GM12875 (cell line): ENCODE measurements around the gene CFAP410.

ENCODE experiments used
- H3K4me3 ChIP-seq: one replicate; pipeline ENCODE4 v1.5.1; 2011; ENCODE audit warnings: low read depth, low read length, control low read depth
- TF ChIP-seq, protein P1 (sequence below): IDR thresholded peaks from 2 replicates; pipeline ENCODE4 v1.5.1; 2011; ENCODE audit warnings: low read depth, mild to moderate bottlenecking, control low read depth, inconsistent platforms, low read length, moderate library complexity, borderline replicate concordance; ENCODE audit not compliant: insufficient read depth

CFAP410 gene

DNA sequence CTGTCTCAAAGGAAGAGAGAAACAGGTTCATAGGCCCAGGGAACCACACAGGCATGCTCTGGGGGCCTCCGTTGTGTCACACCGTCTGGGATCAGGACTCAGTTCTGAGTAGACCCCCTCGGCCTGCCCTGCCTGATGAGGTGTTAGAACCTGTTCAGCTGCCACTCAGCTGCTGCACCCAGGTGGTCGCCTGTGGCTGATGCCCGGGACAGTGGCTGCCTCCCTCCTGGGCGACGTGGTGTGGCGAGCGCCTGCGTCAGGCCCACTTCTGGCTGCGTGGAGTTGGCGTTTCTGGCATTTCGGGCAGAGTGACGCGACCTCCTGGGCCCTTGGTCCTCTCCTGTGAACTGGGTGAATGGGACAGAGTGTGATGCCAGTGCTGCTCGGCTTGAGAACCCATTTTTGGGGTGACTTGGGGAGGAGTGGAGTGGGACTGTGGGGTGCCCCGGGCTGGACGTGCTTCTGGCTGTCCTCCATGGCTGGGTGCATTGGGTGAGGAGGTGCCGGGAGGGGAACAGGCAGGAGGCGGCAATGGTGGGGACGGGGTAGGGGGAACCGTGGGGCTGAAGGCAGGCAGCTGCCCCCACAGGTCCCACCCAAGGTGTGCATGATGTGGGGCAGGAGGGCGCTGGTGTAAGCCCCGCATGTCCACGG is 10.8 kb downstream of the CFAP410 start:
- H3K4me3 ChIP-seq = no peak overlapping the region
- TF ChIP-seq, protein P1, sequence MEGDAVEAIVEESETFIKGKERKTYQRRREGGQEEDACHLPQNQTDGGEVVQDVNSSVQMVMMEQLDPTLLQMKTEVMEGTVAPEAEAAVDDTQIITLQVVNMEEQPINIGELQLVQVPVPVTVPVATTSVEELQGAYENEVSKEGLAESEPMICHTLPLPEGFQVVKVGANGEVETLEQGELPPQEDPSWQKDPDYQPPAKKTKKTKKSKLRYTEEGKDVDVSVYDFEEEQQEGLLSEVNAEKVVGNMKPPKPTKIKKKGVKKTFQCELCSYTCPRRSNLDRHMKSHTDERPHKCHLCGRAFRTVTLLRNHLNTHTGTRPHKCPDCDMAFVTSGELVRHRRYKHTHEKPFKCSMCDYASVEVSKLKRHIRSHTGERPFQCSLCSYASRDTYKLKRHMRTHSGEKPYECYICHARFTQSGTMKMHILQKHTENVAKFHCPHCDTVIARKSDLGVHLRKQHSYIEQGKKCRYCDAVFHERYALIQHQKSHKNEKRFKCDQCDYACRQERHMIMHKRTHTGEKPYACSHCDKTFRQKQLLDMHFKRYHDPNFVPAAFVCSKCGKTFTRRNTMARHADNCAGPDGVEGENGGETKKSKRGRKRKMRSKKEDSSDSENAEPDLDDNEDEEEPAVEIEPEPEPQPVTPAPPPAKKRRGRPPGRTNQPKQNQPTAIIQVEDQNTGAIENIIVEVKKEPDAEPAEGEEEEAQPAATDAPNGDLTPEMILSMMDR = no peak

DNA sequence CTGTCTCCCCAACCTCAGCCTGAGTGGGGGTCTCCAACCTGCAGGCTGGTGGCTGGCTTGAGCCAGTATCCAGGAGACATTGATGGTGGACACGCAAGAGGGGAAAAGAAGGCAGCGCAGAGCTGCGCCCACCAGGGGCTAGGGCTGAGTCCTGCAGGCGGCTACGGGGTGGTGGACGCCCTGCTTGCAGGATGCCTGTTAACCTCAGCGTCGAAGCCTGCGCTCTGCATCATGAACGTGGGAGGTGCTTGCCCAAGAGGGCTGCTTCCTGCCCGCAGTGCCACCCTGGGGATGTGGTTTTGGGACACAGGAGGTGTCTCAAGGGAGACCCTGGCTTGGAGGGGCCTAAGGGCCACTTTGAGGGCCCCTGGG is 11.6 kb downstream of the CFAP410 start:
- TF ChIP-seq, protein P1 = no peak
- no peak overlapping the region for H3K4me3 ChIP-seq

DNA sequence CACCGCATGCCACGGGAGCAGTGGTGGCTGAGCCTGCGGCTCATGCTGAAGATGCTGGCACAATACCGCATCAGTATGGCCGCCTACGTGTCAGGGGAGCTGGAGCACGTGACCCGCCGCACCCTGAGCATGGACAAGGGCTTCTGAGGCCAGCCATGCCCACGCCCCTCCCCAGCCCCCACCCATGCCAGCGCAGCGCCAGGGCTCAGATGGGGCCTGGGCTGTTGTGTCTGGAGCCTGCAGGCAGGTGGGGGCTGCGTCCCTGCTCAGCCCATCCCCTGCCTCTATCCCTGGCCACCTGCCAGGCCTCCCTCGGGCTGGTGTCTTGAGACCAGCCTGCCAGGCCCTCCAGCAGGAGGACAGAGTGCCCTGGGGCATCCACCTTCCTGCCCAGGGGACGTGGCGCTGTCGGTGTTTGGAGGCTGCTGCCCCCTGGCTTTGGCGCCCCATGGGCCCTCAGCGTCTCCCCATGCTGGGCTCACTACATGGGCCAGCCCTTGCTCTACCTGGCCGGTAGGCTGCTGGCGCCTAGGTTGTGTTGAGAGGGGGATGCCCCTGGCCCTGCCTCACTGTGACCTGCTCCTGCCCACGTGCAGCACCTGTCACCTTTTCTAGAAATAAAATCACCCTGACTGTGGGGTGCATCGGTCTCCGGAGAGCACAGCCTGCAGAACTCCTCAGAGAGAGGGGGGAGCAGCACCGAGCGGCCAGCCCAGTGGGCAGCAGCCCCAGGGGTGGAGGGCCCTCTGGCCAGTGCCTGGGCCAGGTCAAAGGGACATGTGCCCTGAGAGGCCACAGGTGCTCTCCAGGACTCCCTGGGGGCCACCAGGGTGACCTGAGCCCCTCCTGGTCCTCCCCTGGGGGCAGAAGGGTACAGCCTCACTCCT is 12.2 kb downstream of the CFAP410 start:
- TF ChIP-seq, protein P1 = no peak

DNA sequence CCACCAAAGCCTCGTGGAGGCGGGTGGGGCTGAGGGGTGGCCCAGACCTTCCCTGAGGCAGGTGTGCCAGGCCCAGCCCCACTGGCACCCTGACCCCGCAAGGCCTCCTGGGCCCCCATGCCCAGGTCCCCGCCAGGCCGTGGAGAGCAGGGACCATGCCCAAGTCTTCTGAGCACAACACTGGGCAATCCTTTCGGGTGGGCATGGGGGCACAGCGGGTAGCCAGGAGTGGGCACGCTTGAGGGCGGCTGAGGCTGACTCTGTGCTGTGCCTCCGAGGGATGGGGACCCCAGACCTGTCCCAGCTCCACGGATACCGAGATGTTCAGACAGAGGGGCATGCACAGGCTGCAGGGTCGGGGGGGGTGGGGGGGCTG is 12.9 kb downstream of the CFAP410 start:
- TF ChIP-seq, protein P1 = no peak
- no peak overlapping the region for H3K4me3 ChIP-seq

More for the DNA sequence above, 12.2 kb downstream of the CFAP410 start:
- no peak overlapping the region for H3K4me3 ChIP-seq

DNA sequence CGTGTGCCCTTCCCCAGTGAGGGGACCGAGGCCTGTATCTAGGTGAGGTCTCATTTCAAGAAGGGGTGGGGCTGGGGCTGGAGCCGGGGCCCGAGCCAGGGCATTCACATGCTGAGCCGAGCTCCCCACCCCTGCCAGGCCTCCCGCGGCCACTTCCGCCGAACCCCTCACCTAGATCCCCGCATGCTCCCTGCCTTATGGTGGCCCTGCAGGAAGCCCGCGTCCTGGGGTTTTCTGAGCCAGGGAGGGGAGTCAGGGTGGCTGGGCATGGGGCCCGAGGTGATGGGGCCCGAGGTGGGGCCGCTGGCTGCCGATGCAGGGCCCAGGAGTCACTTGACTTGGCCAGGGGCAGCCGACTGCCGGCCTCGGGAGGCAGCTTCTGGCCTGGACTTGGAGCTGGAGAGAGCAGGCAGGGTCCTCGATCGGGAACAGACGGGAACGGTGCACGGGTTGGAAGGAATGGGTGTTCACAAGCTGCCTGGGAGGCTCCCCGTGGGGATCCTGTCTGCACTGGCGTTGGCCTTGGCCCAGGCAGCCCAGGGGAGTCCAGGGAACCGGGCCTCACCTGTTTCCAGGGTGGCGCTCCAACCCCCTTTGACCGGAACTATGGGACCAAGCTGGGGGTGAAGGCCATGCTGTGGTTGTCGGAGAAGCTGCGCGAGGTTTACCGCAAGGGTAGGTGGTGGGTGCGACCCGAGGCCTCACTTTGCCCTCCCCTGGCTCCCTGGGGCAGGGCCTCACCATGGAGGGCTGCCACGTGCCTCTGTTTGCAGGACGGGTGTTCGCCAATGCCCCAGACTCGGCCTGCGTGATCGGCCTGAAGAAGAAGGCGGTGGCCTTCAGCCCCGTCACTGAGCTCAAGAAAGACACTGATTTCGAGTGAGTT is 13.6 kb downstream of the CFAP410 start:
- no peak overlapping the region for H3K4me3 ChIP-seq
- TF ChIP-seq, protein P1 = no peak

DNA sequence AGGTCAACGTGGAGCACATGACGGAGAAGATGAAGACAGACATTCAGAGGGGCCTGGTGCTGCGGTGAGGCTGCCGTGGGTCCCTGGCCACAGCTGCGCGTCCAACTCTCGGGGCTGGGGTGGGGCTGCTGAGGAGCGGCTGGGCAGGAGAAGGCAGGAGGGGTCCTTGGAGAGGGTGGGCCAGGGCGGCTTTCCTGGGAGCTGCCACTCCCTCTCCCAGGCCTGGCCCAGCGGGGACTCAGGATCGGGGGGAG is 14.4 kb downstream of the CFAP410 start:
- TF ChIP-seq, protein P1 = no peak

More for the DNA sequence above, 14.4 kb downstream of the CFAP410 start:
- H3K4me3 ChIP-seq = no peak overlapping the region
